ENCODE data around the gene ANKRD10.
"Not testable (repeated sequence)": the region's sequence is repeated elsewhere in the genome, so short reads cannot be mapped to it uniquely, and the experiment has no call there.

The ANKRD10 gene

DNA sequence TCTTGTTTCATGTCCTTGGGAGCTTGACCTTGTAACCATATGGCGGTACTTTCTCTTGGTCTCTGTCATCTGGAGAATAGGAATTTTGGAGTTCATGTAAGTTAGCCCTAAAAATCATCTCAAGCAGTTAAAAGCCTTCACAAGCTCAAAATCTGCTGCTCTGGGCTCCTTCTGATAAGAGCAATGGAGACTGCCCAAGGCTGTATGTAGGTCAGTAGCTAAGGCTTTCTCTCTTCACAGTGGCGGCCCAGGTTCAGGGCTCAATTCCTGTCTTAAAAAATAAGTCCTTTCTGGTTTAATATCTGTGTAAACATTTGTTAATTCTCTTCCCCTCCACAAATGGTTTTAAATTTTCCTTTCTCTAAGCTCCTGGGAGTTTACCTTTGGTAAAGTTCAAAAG is 45.3 kb upstream of the ANKRD10 start:
- Histone ChIP-seq H2BK120ac (ENCODE audit: insufficient read depth, low read length, poor library complexity) (no peak overlapping the region), H3K14ac (ENCODE audit: low read length) (no peak overlapping the region), H4K12ac (ENCODE audit: low read depth, low read length) (no peak overlapping the region), H3K36me3 (ENCODE audit: control insufficient read depth in 1 of 2, insufficient read depth in 2 of 2, low read length in 2 of 2) (no peaks in the 10 kb centered on the region), H2AK5ac (ENCODE audit: low read length) (no peak overlapping the region), H3K27ac (ENCODE audit: low read depth, low read length) (no peak overlapping the region), H3K27me3 (ENCODE audit: insufficient read depth, low read length) (no peaks in the 10 kb centered on the region), H3K9ac (ENCODE audit: low read length) (no peak overlapping the region), H4K8ac (ENCODE audit: low read depth, low read length) (no peak overlapping the region), H3K4me1 (ENCODE audit: control insufficient read depth in 1 of 2, insufficient read depth in 2 of 2, low read length in 2 of 2) (peaks cover under 1 to 1% of the 10 kb centered on the region in 2 experiments), H3K4ac (ENCODE audit: low read depth, low read length) (no peak overlapping the region), H2BK12ac (ENCODE audit: low read length) (no peak overlapping the region), H2BK5ac (ENCODE audit: low read depth, low read length, poor library complexity) (no peak overlapping the region), H2AFZ (ENCODE audit: insufficient read depth, low read length, poor library complexity) (no peak overlapping the region), H3K18ac (ENCODE audit: low read length) (no peak overlapping the region), H3K79me1 (ENCODE audit: low read length) (no peaks in the 10 kb centered on the region), H3K79me2 (ENCODE audit: control insufficient read depth, insufficient read depth, low read length, poor library complexity) (no peaks in the 10 kb centered on the region), H4K91ac (ENCODE audit: low read depth, low read length) (no peak overlapping the region), H3K4me3 (ENCODE audit: low read depth, low read length) (no peak overlapping the region), H3K23ac (ENCODE audit: low read length) (no peak overlapping the region), H3K4me2 (ENCODE audit: low read length) (no peak overlapping the region), H3K9me3 (ENCODE audit: insufficient read depth, low read depth, low read length) (peaks cover 13% of the 10 kb centered on the region)
- no CpG with 5 or more reads among the region's 2 CpGs for WGBS (ENCODE audit: extremely low coverage, insufficient coverage, insufficient read length)
- peak in 1 of 2 donors; percentile 22 for DNase-seq

DNA sequence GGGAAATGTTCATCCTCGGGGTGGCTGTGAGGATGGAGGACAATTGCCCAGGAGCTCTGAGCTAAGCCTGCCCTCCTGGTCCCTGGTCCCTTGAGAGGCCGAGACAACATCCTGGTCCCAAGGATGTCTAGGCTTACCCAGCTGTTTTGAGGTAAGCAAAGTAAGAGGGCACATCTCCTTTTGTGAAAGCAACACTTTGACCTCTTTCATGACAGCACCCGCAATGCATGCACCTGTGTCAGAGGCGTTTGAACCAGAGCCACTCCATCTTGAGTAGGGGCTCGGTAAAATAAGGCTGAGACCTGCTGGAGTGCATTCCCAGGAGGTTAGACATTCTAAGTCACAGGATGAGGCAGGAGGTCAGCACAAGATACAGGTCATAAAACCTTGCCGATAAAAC is 43.1 kb upstream of the ANKRD10 start:
- H3K4me1 ChIP-seq (ENCODE audit: control insufficient read depth in 1 of 2, insufficient read depth in 2 of 2, low read length in 2 of 2) = peaks cover 5 to 8% of the 10 kb centered on the region in 2 experiments
- H2AK5ac ChIP-seq (ENCODE audit: low read length) = no peak overlapping the region
- peak; percentile 42 to 59 for DNase-seq
- H3K9me3 ChIP-seq (ENCODE audit: insufficient read depth, low read depth, low read length) = peaks cover 10% of the 10 kb centered on the region
- no CpG with 5 or more reads among the region's 6 CpGs for WGBS (ENCODE audit: extremely low coverage, insufficient coverage, insufficient read length)
- no peak overlapping the region for H3K27ac ChIP-seq (ENCODE audit: low read depth, low read length)
- H3K27me3 ChIP-seq (ENCODE audit: insufficient read depth, low read length) = no peaks in the 10 kb centered on the region
- H3K23ac ChIP-seq (ENCODE audit: low read length) = no peak overlapping the region
- H3K4ac ChIP-seq (ENCODE audit: low read depth, low read length) = no peak overlapping the region
- H3K9ac ChIP-seq (ENCODE audit: low read length) = no peak overlapping the region
- no peak overlapping the region for H2BK5ac ChIP-seq (ENCODE audit: low read depth, low read length, poor library complexity)
- no peak overlapping the region for H3K18ac ChIP-seq (ENCODE audit: low read length)
- H3K36me3 ChIP-seq (ENCODE audit: control insufficient read depth in 1 of 2, insufficient read depth in 2 of 2, low read length in 2 of 2) = no peaks in the 10 kb centered on the region
- H3K79me1 ChIP-seq (ENCODE audit: low read length) = peaks cover 3% of the 10 kb centered on the region
- no peak overlapping the region for H2BK120ac ChIP-seq (ENCODE audit: insufficient read depth, low read length, poor library complexity)
- H3K4me2 ChIP-seq (ENCODE audit: low read length) = no peak overlapping the region
- H2AFZ ChIP-seq (ENCODE audit: insufficient read depth, low read length, poor library complexity) = no peak overlapping the region
- no peak overlapping the region for H3K14ac ChIP-seq (ENCODE audit: low read length)
- no peaks in the 10 kb centered on the region for H3K79me2 ChIP-seq (ENCODE audit: control insufficient read depth, insufficient read depth, low read length, poor library complexity)
- H4K8ac ChIP-seq (ENCODE audit: low read depth, low read length) = no peak overlapping the region
- H3K4me3 ChIP-seq (ENCODE audit: low read depth, low read length) = no peak overlapping the region
- peak overlapping the region; percentile 4 for H4K91ac ChIP-seq (ENCODE audit: low read depth, low read length)
- H4K12ac ChIP-seq (ENCODE audit: low read depth, low read length) = no peak overlapping the region
- H2BK12ac ChIP-seq (ENCODE audit: low read length) = no peak overlapping the region

DNA sequence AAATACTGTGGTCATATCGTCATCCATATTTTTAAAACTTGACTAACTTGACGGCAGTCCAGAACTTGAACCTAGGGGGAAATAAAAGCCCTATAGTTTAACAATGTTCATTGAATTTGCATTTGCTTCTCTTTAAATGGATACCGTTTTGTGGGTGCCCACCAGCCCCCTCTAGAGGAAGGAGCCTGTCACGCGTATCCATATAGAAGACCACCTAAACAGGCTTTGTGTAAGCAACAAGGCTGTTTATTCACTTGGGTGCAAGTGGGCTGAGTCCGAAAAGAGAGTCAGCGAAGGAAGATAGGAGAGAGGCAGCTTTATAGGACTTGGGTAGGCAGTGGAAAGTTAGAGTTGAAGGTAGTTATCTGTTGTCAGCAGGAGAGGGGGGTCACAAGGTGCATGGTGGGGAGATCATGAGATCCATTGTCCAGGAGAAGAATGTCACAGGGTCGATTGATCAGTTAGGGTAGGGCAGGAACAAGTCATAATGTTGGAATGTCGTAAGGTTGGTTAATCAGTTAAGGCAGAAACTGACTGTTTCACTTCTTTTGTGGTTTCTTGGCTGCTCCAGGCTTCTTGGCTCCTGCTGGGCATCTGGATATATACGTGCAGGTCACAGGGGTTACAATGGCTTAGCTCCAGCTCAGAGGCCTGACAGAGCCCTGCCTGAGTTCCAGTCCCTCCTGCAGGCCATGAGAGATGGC is 42.5 kb upstream of the ANKRD10 start:
- Histone ChIP-seq H3K4me2 (ENCODE audit: low read length) (no peak overlapping the region), H3K27ac (ENCODE audit: low read depth, low read length) (no peak overlapping the region), H2BK12ac (ENCODE audit: low read length) (no peak overlapping the region), H3K4me3 (ENCODE audit: low read depth, low read length) (no peak overlapping the region), H3K79me2 (ENCODE audit: control insufficient read depth, insufficient read depth, low read length, poor library complexity) (no peaks in the 10 kb centered on the region), H3K4ac (ENCODE audit: low read depth, low read length) (no peak overlapping the region), H3K9ac (ENCODE audit: low read length) (no peak overlapping the region), H3K79me1 (ENCODE audit: low read length) (peaks cover 7% of the 10 kb centered on the region), H3K36me3 (ENCODE audit: control insufficient read depth in 1 of 2, insufficient read depth in 2 of 2, low read length in 2 of 2) (no peaks in the 10 kb centered on the region), H3K4me1 (ENCODE audit: control insufficient read depth in 1 of 2, insufficient read depth in 2 of 2, low read length in 2 of 2) (peaks cover 5 to 8% of the 10 kb centered on the region in 2 experiments), H3K27me3 (ENCODE audit: insufficient read depth, low read length) (no peaks in the 10 kb centered on the region), H4K8ac (ENCODE audit: low read depth, low read length) (no peak overlapping the region), H3K9me3 (ENCODE audit: insufficient read depth, low read depth, low read length) (peaks cover 13% of the 10 kb centered on the region), H2BK120ac (ENCODE audit: insufficient read depth, low read length, poor library complexity) (no peak overlapping the region), H3K18ac (ENCODE audit: low read length) (no peak overlapping the region), H4K12ac (ENCODE audit: low read depth, low read length) (no peak overlapping the region), H3K14ac (ENCODE audit: low read length) (no peak overlapping the region), H4K91ac (ENCODE audit: low read depth, low read length) (peak overlapping the region; percentile 4), H3K23ac (ENCODE audit: low read length) (no peak overlapping the region), H2AFZ (ENCODE audit: insufficient read depth, low read length, poor library complexity) (no peak overlapping the region), H2AK5ac (ENCODE audit: low read length) (no peak overlapping the region), H2BK5ac (ENCODE audit: low read depth, low read length, poor library complexity) (no peak overlapping the region)
- no CpG with 5 or more reads among the region's 10 CpGs for WGBS (ENCODE audit: extremely low coverage, insufficient coverage, insufficient read length)
- peak in 1 of 2 donors; percentile 67 for DNase-seq

DNA sequence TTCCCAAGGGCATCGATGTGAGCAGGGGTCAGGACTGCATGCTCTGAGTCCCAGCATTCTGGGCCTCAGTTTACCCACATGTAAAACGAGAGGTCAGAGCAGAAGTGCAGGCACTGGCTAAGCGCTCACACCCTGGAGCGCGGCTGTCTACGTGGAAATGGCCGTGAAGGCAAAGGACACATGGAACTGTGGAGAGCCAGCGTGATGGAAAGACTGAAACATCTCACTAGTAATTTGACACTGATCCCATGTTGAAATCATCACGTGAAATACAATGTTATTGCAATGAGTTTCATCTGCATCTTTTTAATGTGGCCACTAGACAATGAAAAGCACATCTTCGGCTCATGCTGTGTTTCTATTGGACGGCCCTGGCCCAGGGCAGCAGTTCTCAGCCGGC is 41.3 kb upstream of the ANKRD10 start:
- not testable (repeated sequence) for H3K4ac ChIP-seq (ENCODE audit: low read depth, low read length); H2AK5ac ChIP-seq (ENCODE audit: low read length); H3K4me2 ChIP-seq (ENCODE audit: low read length); H3K27ac ChIP-seq (ENCODE audit: low read depth, low read length); H4K91ac ChIP-seq (ENCODE audit: low read depth, low read length); H3K27me3 ChIP-seq (ENCODE audit: insufficient read depth, low read length); H3K79me2 ChIP-seq (ENCODE audit: control insufficient read depth, insufficient read depth, low read length, poor library complexity); H3K9ac ChIP-seq (ENCODE audit: low read length); H4K8ac ChIP-seq (ENCODE audit: low read depth, low read length); H3K36me3 ChIP-seq (ENCODE audit: control insufficient read depth in 1 of 2, insufficient read depth in 2 of 2, low read length in 2 of 2); H3K4me1 ChIP-seq (ENCODE audit: control insufficient read depth in 1 of 2, insufficient read depth in 2 of 2, low read length in 2 of 2); H2BK5ac ChIP-seq (ENCODE audit: low read depth, low read length, poor library complexity); H2AFZ ChIP-seq (ENCODE audit: insufficient read depth, low read length, poor library complexity); H2BK12ac ChIP-seq (ENCODE audit: low read length); H2BK120ac ChIP-seq (ENCODE audit: insufficient read depth, low read length, poor library complexity); H3K4me3 ChIP-seq (ENCODE audit: low read depth, low read length); H3K23ac ChIP-seq (ENCODE audit: low read length); H3K14ac ChIP-seq (ENCODE audit: low read length); H3K18ac ChIP-seq (ENCODE audit: low read length); H4K12ac ChIP-seq (ENCODE audit: low read depth, low read length); H3K79me1 ChIP-seq (ENCODE audit: low read length)
- peak in 1 of 2 donors; percentile 18 for DNase-seq
- peaks cover 13% of the 10 kb centered on the region for H3K9me3 ChIP-seq (ENCODE audit: insufficient read depth, low read depth, low read length)
- no CpG with 5 or more reads among the region's 12 CpGs for WGBS (ENCODE audit: extremely low coverage, insufficient coverage, insufficient read length)
